Epithelial cell of proximal tubule (primary cell): ENCODE measurements around the gene UBAP1L. TPM values are rescaled to one million over a fixed set of nuclear protein-coding genes. Genes with fewer than 3 reads are reported as not detected.
"Not testable (repeated sequence)": the region's sequence is repeated elsewhere in the genome, so short reads cannot be mapped to it uniquely, and the experiment has no call there.

Experiments used
- DNase-seq: peaks from one replicate; pipeline ENCODE4 v3.0.0-alpha.2; 2011; ENCODE audit warnings: low read depth
- H3K4me3 ChIP-seq: 2 replicates; pipeline ENCODE4 v1.5.1; 2011; ENCODE audit warnings: low read depth, mild to moderate bottlenecking, low read length
- CTCF ChIP-seq: conservative IDR thresholded peaks from 2 replicates; pipeline ENCODE4 v1.5.1; 2012; ENCODE audit warnings: low read depth, mild to moderate bottlenecking, low read length
- total RNA-seq: library from RNA; depleted of rRNA; stranded (reverse); fragments of >200 nt; gene quantifications from 2 replicates; pipeline ENCODE4 v1.2.3, GENCODE V29; 2015

UBAP1L gene
- 0.07 and 0.23 TPM in 2 replicates for total RNA-seq

GRCh38 chr15:65115086-65115485, at the start of gene UBAP1L:
Gene UBAP1L, minus strand, starts transcription at chr15:65115200. Its CDS starts 8,985 bp downstream, at chr15:65106215.
- no peak for TF ChIP-seq CTCF
- no peak within 1 kb of the TSS for H3K4me3 ChIP-seq
- DNase-seq: no peak

- no peak for TF ChIP-seq CTCF
- DNase-seq: no peak
- no peak overlapping the region for H3K4me3 ChIP-seq
Observed at GRCh38 chr15:65164139-65164538, 49.1 kb upstream of the UBAP1L start.

GRCh38 chr15:65163041-65163440, 48.0 kb upstream of the UBAP1L start:
- no peak overlapping the region for H3K4me3 ChIP-seq
- no peak for TF ChIP-seq CTCF
- no peak for DNase-seq

- no peak for DNase-seq
Observed at GRCh38 chr15:65156692-65157091, 41.7 kb upstream of the UBAP1L start.

GRCh38 chr15:65154720-65155119, 39.7 kb upstream of the UBAP1L start:
- TF ChIP-seq CTCF: no peak
- no peak overlapping the region for H3K4me3 ChIP-seq

More at GRCh38 chr15:65156692-65157091, 41.7 kb upstream of the UBAP1L start:
- H3K4me3 ChIP-seq: no peak overlapping the region
- no peak for TF ChIP-seq CTCF

GRCh38 chr15:65147902-65148301, 32.9 kb upstream of the UBAP1L start:
- DNase-seq: no peak
- TF ChIP-seq CTCF: no peak
- H3K4me3 ChIP-seq: no peak overlapping the region

More at GRCh38 chr15:65154720-65155119, 39.7 kb upstream of the UBAP1L start:
- no peak for DNase-seq

- H3K4me3 ChIP-seq: no peak overlapping the region
- no peak for DNase-seq
- no peak for TF ChIP-seq CTCF
Observed at GRCh38 chr15:65146438-65146837, 31.4 kb upstream of the UBAP1L start.

- DNase-seq, H3K4me3 ChIP-seq: not testable (repeated sequence)
Observed at GRCh38 chr15:65138631-65139030, 23.6 kb upstream of the UBAP1L start.

GRCh38 chr15:65137893-65138292, 22.9 kb upstream of the UBAP1L start:
- not testable (repeated sequence) for H3K4me3 ChIP-seq, DNase-seq

GRCh38 chr15:65137089-65137488, 22.1 kb upstream of the UBAP1L start:
- not testable (repeated sequence) for DNase-seq, H3K4me3 ChIP-seq
